Activated gamma-delta T cell treated with Interleukin-2 at 50 U/mL for 16 hours (primary cell): ENCODE results near the gene MEI4.
"Not testable (repeated sequence)": the region's sequence is repeated elsewhere in the genome, so short reads cannot be mapped to it uniquely, and the experiment has no call there.

Experiments used
- DNase-seq: peaks from one replicate; pipeline ENCODE4 v3.0.0-alpha.2; 2020

The MEI4 gene, protein sequence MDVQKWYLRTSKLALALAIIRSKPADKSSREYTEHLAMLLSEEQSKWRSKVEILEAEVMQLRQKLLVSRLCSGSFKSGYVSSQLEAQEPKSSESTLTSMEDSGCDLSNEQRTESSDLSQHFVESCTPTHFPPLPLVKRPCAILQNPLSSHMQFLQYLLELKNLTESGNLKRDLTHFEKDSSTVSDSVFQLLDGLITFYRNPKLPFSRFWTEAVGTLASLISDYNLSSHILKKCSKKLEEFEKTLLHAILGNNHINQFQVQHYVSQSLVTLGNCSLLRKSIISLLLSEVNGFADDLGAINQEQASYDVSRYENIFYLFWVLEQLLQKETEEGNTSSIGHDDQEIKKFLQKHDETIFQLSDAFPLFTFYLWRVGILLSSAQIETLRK

DNA sequence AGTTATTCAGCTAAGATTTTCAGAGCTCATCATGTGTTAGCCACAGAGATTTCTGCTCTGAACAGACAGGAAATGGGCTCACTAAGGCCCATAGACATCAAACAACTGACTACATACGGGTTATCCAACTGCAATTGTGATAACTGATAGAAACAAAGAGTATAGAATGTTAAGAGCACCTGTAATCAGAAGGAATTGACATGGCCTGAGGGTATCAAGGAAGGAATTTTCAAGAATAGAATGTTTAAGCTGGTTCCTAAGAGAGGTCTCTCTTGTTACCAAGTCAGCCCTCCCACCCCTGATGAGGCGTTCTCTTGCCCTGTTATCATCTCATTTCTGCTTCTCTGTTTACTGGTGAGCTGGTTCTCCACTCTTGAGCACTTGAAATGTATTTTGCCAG is at the start of gene MEI4:
Gene MEI4 (plus strand): TSS at position 301 of the 400 bp plus-strand sequence. CDS start 37,633 bp downstream, outside the sequence.
- no peak for DNase-seq

DNA sequence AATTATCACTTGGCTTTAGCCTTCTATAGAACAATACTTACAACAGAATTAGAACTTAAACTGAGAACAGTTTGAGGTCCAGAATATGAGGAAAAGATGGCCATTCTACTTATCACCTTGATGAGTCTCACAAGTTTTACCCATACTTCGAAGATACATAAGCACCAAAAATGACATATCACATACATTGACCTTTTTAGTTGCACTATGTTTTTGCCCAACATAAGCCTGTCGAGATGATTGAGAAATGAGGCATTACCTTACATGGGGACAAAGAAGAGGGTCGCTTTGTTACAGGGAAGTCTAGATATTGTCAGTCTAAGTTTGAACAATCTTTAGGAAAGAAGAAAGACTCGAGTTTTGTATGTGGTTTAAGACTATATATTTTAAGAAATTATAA is 48.4 kb upstream of the MEI4 start:
- DNase-seq = no peak

DNA sequence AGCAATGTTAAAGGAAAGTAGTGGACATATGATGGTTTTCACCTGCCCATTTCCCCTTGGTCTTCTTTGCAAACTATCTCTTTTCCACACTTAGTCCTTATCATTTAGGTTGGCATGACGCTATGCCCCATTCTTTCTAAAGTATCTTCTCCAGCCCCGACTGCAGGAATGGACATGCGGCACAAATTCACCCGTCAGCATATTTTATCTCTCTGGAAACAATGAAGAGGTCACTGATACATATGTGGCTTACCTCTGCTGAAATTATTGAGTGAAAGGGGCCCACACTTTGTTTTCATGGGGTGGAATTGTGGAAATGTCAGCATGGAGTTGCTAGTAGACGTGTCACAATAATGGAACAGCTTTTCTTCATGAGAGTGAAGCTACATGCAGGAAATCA is 45.8 kb upstream of the MEI4 start:
- no peak for DNase-seq

DNA sequence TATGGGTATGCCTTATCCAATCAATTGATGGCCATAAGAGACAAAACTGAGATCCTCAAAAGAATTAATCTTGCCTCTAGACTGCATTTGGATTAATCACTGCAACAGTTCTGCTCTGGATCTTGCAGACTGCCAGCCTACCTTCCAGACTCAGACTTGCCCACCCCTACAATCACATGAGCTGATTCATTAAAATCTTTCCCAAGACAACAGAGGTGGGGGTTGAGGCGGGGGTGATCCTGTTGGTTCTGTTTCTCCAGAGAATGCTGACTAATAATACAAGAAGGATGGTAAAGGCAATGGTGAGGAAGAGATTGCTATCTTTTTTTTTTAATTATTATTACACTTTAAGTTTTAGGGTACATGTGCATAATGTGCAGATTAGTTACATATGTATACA is 43.7 kb upstream of the MEI4 start:
- DNase-seq = no peak

DNA sequence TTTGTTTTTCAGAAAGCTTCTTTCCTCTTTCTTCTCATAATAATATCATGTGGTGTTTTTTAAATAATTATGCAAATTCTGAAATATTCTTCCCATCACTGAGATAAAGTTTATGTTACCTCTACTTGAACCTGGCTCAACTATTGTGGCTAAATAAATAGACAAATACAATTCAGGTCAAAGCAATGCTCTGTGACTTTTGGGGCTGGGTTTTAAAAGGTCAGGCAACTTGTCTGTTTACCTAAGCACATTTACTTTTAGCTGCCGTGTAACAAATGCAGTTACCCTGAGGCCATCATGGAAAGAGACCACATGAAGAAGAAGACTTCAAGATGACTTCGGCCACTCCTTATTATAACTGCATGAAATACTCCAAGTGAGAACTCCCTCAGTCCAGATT is 33.7 kb upstream of the MEI4 start:
- DNase-seq = no peak

DNA sequence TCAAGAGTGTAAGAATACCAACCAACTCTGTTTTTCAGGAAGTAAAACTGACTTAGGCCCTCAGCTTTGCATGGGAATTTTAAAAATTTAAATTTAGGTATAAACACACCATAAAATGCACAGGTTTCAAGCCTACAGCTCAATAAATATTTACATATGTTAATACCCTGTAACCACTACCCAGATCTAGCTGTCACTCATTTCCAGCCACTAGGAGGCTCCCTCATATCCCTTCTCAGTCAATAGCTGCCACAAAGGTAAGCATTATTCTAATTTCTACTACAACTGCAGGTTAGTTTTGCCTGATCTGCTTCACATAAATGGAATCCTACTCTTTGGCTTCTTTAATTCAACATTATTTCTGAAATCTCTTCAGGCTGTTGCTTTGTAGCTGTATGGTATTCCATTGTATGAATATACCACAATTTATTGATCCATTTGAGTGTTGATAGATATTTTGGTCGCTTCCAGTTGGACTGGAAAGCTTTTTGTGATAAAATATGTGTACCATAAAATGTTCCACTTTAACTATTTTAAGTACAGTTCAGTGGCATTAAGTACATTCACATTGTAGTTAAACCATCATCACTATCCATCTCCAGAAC is 32.5 kb upstream of the MEI4 start:
- no peak for DNase-seq

DNA sequence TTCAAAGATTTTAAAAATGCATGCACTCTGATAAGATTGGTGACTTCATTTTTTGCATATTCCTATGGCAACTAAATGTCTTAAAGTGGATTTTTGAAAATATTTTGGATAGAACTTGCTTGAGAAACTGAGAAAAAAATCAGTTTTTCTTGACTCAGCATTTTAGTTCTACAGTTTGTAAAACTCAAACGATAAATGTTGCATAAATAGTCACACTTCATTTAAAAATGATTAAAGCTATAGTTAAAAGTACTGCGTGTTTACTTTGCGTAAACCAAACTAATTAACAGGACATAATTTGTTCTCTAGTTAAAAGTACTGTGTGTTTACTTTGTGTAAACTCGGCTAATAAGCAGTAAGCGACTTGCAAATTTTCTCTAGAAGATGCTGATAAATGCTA is 28.3 kb upstream of the MEI4 start:
- no peak for DNase-seq

DNA sequence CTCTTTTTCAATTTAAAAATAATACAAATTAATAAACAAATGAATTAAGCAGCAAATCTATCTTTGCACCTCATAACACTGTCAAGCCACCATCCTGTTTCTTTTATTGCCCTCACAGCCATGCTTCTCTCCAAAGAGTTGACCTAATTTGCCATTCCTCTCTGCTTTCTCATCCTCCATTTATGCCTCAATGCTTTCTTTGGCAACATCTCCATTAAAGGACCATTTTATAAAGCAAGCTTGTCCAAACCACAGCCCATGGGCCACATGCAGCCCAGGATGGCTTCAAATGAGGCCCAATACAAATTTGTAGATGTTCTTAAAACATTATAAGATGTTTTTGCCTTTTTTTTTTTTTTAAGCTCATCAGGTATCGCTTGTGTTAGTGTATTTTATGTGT is 26.4 kb upstream of the MEI4 start:
- no peak for DNase-seq

DNA sequence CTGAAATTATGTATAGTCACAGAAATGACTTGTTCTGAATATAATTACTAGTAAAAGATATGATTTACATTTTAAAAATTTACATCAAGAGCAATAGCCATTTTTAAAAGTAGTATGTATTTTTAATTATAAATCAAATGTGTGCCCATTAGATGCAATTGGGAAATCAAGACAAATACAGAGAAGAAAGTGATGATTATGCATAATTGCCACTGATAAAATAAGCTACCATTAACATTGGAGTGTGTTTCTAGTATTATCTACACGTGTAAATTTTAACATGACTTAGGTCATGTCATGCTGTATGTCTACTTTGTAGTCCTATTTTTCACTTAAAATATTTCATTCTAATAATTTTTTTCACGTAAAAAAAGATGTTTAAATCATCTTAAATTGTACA is 22.8 kb upstream of the MEI4 start:
- DNase-seq = no peak

DNA sequence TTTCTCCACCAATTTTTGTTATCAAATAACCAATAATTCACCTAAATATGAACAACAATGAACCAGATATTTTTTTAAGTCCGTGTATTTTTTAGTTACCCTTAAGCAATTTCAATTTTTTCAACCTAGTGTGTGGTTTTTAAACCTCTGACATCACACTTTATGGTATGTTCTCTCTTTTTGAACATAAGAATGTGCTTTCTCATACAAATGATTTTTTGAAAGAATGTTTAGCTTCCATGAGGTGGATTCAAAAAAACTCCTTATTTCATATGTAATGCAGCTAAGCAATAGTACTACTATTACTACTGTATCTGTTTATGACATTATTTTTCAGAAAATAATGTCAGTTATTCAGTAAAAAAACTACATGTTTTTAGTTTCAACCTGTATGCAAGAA is 19.4 kb upstream of the MEI4 start:
- no peak for DNase-seq

DNA sequence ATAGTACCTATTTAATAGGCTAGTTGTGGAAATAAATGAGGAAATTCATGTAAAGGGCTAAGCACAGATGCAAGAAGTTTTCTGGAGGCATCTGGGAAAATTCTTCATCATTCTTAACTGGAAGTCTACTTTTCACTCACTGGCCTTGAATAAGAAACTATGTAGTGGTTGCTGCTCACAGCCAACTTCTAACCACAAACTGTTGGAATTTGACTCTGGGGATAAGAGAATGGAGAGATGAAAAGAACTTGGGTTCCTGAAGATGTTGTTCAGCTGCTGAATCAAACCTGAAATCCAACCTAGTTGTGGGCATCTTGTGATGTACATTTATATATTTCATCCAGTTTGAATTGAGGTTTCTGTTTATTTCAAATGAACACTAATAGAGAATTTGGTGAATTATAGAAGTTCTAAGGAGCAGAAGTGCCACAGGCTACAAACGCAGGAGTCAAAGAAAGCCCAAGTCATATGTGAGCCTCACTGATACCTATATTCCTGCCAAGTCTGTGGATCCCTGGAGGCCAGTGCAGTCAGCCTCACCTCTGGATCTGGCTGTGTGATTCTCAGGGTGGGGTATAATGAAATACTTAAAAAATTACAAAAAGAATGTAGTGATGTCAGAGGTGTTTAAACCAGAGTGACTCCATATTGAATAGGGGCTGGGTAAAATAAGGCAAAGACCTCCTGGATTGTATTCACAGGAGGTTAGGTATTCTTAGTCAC is 18.7 kb upstream of the MEI4 start:
- no peak for DNase-seq

DNA sequence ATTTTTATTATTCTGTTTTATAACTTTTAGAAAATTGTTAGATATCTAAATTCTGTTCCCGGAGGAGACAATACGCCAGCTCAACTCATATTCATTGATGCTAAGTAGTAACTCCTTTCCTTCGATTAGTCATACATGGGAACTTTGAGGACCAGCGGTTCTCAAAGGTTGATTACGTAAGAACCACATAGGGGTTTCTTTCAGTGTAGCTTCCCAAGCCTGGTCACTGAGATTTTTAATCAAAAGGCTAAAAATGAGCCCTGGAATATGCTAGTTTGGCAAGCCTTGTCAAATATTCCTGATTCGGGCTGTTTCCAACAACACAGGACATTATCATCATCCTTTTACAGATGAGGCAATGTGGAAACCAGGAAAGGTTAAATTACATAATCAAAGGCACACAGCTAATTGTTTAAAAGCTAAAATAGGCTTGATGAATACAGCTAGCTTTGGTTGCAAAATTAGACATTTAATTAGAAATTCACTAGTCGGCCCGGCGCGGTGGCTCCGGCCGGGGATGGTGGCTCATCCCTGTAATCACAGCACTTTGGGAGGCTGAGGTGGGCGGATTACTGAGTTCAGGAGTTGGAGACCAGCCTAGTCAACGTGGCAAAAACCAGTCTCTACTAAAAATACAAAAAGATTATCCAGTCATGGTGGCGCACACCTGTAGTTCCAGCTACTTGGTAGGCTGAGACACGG is 14.6 kb upstream of the MEI4 start:
- DNase-seq = no peak

DNA sequence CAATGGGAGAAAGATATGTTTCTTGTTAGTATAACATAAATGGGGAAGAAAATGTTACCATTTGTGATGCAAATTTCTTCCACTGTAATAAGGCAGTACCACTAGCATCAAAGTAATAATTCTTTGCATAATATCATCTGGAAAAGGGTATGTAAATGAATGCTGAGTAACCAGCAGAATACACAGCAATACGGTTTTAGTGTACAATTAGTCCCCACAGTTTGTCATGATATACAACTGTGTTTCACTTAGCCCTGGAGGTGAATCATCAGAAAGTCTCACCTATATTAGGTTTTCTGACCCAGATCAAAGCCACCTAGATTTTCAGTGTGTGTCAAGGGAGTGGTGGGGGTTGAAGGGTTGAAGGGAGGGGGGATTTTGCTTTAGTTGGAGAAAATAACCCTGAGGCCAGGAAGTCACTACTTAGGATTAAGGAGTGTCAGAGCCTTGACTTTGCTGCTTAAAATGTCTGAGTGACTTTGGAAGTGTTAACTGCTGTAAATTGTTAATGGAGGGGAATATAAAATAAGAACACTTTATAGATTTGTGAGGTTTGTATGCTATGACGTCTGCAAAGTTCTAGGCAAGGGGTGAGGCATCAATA is 8.6 kb upstream of the MEI4 start:
- DNase-seq = no peak

DNA sequence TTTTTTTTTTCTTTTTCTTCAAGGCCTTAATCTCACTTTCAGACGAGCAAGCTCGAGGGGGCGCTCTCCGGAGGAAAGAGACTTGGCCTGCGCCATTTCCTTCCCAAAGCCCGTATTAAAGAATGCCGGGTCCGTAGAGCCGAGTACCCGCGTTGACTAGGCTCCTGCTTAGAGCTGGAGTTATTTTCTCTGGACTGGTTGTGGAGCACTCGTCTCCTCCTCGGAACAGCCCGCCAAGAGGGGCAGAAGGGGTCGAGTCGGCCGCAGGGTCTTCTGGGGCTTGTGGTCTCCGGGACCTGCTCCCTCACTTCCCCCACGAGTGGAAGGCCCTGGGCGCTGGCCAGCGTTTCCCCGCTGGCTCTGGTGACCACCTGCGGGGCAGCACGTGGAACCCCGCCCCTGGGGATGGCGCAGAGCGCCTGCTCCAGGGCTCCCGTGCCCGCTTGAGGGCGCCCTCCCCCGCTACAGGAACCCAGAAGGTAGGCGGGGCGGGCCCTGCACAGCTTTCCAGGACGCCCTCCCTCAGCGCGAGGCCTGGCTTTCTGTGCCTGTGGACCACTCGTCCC is 2.7 kb upstream of the MEI4 start:
- no peak for DNase-seq

DNA sequence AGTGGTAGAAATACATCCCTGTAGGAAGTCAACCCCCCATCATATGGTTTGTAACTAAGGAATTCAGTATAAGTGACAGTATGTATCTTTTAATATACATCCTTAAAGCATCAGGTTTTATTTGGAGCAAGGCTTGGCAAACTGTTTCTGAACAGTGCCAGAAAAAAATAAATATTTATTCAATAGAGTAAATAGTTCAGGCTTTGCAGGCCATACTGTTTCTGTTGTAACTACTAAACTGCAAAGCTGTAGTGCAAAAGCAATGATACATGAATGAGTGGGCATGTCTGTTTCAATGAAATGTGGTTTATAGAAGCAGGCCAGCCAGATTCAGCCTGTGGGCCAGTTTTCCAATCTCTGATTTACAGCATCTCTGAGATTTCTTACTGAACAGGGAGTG is 977 bp downstream of the MEI4 start:
- no peak for DNase-seq

DNA sequence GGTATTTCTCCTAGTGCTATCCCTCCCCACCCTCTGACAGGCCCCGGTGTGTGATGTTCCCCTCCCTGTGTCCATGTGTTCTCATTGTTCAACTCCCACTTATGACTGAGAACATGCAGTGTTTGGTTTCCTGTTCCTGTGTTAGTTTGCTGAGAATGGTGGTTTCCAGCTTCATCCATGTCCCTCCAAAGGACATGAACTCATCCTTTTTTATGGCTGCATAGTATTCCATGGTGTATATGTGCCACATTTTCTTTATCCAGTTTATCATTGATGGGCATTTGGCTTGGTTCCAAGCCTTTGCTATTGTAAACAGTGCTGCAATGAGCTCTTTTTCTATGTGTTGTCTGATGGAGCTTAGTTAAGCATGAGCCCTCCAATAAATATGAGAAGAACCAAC is 2.2 kb downstream of the MEI4 start:
- not testable (repeated sequence) for DNase-seq

DNA sequence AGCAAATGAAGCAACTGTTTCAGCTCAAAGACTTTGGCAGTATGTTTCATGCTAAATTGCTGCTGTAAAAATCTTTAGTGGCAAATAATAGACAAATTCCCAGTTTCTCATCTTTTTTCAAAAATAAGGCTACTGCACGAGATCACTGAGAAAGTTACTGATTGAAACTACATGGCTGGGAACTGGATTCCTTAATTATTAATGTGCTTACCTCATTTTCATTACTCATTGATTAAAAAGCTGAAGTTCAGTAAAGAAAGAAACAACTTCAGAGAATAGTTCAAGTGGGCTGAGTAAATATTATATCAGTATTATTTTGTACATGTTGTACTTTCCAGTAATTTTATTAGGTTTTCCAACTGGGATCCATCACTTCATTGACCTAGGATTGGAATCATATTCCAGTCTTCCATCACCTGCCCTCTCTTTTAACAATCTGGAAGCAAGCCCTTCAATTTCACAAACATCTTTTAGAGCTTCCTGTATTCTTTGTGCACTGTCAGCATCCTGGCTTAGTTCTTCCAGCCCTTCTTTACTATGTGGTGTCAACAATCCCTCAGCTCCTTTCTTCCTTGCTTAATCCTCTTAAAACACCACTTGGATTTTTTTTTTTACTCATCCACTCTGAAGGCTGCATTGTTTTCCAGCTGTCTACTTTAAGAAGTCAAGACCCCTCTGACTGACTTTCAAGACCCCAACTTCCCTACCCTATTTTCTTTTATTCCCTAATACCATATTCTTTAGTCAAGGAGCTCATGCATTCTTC is 4.3 kb downstream of the MEI4 start:
- no peak for DNase-seq

DNA sequence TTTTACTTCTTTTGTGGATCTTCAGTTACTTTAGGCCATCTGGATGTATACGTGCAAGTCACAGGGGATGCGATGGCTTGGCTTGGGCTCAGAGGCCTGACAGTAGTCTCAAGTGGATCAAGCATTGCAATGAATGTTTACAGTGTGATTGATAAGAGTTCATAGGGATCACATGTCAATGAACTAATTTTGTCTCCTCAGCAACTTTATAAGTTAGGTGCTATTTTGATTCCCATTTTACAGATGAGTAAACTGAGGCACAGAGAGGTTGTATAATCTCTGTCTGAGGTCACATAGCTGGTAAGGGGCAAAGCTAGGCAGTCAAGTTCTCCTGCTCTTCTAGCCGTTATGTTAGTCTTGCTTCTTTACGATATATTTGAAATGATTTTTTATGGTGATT is 13.5 kb downstream of the MEI4 start:
- DNase-seq = no peak

DNA sequence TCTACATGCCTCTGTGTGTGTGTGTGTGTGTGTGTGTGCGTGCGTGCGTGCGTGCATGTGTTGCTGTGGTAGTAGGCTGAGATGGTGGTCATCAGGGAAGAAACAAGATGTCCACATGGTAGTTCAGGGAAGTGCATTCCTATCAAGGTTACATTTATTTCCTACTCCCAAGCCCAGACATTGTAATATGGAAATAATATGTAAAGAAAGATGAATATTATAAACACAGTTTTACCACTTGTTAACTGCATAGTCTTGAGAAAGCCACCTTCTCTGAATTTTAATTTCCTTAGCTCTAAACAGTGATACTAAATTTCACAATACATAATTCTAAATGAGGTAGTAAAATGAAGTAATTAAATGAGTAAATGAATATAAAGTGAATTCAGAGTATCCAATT is 14.0 kb downstream of the MEI4 start:
- no peak for DNase-seq

DNA sequence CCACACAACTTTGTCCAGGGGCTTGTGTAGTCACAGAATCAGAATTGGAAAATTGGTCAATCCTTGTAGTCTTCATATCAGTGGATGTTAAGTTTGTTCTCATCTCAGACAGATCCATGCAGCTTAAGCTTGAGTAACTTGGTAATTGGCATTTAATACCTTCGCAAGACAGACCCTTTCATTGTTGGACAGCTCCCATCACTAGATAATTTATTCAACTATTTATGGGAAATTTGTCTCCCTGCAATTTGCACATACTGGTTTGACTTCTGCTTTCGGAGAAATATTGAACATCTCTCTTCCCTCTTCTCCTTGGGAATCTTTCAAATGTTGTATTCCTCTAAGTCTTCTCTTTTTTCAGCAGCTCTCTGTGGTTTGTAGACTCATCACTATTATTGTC is 17.1 kb downstream of the MEI4 start:
- no peak for DNase-seq

DNA sequence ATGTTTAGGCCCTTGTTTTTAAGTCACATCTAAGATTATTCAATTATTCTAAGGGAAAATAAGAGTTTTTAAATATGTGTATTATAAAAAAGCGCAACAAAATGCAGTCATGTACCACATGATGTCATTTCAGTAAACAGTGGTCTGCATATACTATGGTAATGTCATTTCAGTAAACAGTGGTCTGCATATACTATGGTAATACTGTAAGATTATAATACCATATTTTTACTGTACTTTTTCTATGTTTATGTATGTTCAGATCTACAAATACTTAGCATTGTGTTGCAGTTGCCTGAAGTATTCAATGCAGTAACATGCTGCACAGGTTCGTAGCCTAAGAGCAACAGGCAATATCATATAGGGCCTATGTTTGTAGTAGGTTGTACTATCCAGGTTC is 21.4 kb downstream of the MEI4 start:
- no peak for DNase-seq

DNA sequence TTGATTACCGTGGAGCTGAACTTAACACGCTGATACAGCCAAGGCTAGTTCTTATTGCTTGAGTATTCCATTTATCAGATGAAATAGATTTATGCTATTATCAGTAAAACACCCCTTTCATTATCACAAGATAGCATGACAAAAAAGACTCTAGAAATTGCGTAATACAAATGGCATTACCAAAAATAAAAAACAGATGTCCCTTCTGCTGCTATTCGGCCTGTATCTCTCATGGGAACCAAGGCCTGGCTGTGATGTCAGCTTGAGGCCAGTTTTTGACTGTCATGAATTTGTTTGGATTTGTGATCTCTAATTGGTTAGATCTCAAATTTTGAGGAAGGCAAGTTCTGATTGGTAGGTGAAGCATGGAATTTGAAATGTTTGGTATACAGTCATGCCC is 25.2 kb downstream of the MEI4 start:
- no peak for DNase-seq
